Uterus (tissue), 4 donors: ENCODE measurements around the gene SENP3. TPM values are rescaled to one million over a fixed set of nuclear protein-coding genes. Genes with fewer than 3 reads are reported as not detected.

ENCODE experiments used
- DNase-seq, 2 donors: peaks; one replicate each; pipeline ENCODE4 v3.0.0-alpha.2; 2019 to 2020
- H3K27ac ChIP-seq, 2 donors: fragments of 200-600 bp; sonication (generic); 1 replicate in 1 of 2; 2 replicates in 1 of 2; pipeline ENCODE4 v1.5.1; 2016 to 2018
- H3K27me3 ChIP-seq, 2 donors: fragments of 200-600 bp; sonication (generic); one replicate each; pipeline ENCODE4 v1.5.1; 2018 to 2019; ENCODE audit warnings: control low read depth in 1 of 2
- H3K36me3 ChIP-seq, 2 donors: fragments of 200-600 bp; sonication (generic); one replicate each; pipeline ENCODE4 v1.5.1; 2019; ENCODE audit warnings: control low read depth in 1 of 2
- H3K4me1 ChIP-seq, 2 donors: fragments of 200-600 bp; sonication (generic); one replicate each; pipeline ENCODE4 v1.5.1; 2018 to 2019; ENCODE audit warnings: control low read depth in 1 of 2
- H3K4me3 ChIP-seq, 2 donors: fragments of 200-600 bp; sonication (generic); 1 replicate in 1 of 2; 2 replicates in 1 of 2; pipeline ENCODE4 v1.5.1; 2018 to 2019; ENCODE audit warnings: mild to moderate bottlenecking in 1 of 2
- H3K9me3 ChIP-seq, 2 donors: fragments of 200-600 bp; sonication (generic); one replicate each; pipeline ENCODE4 v1.5.1; 2019; ENCODE audit warnings: control low read depth in 1 of 2
- CTCF ChIP-seq, 4 experiments: fragments of 200-600 bp in 2 of 4; fragments of 450-650 bp in 2 of 4; sonication (generic) in 2 of 4; IDR thresholded peaks; one replicate each; pipeline ENCODE4 v1.5.1; 2016 to 2019; ENCODE audit warnings: antibody characterized with exemption in 4 of 4, mild to moderate bottlenecking in 2 of 4, moderate library complexity in 1 of 4
- POLR2A ChIP-seq, 2 donors: fragments of 450-650 bp; IDR thresholded peaks; one replicate each; pipeline ENCODE4 v1.6.1; 2016; ENCODE audit warnings: antibody characterized with exemption in 2 of 2, mild to moderate bottlenecking in 1 of 2, moderate library complexity in 1 of 2
- intact Hi-C: fragments of 100-400 bp; cut with DNase I; formaldehyde crosslinking; loops from one replicate; pipeline ENCODE4 v1.15.1; 2023; ENCODE audit warnings: low total_unique reads
- total RNA-seq, 4 donors: library from RNA; depleted of rRNA in 3 of 4; stranded (reverse); fragments of >200 nt in 3 of 4; gene quantifications; one replicate each; pipeline versions ENCODE4 v1.1.0 to v1.2.4, GENCODE V29; 2014 to 2023
- donor health status: DM: yes; HTN: yes; CAD: no.

Gene SENP3
- total RNA-seq, 4 donors from 2014 or later, result 45.9 to 106 (median 59.5) TPM

GRCh38 chr17:7572588-7573323, 11.0 kb downstream of the SENP3 start:
- peaks cover 0 to 6% of the 10 kb centered on the region in 2 donors for H3K4me1 ChIP-seq
- no peaks in the 10 kb centered on the region for H3K9me3 ChIP-seq
- H3K4me3 ChIP-seq, result peak overlapping the region; percentile 94 to 100
- H3K36me3 ChIP-seq, result no peaks in the 10 kb centered on the region
- H3K27me3 ChIP-seq, result no peaks in the 10 kb centered on the region
- intact Hi-C loops, result no loop called here
- TF ChIP-seq POLR2A (IDR thresholded peaks at IDR 0.05) (peak; percentile 95 to 98), CTCF (IDR thresholded peaks at IDR 0.05) (peak in 2 of 4 experiments; percentile 5 to 29)
- peak overlapping the region; percentile 98 to 99 for H3K27ac ChIP-seq
- peak; percentile 99 to 100 for DNase-seq

GRCh38 chr17:7573324-7574080, 11.8 kb downstream of the SENP3 start:
- peak; percentile 89 to 92 for DNase-seq
- peak overlapping the region; percentile 98 to 99 for H3K27ac ChIP-seq
- H3K36me3 ChIP-seq, result no peaks in the 10 kb centered on the region
- H3K4me3 ChIP-seq, result peak overlapping the region; percentile 94 to 100
- intact Hi-C loops, result no loop called here
- TF ChIP-seq POLR2A (IDR thresholded peaks at IDR 0.05) (peak; percentile 62 to 69), CTCF (IDR thresholded peaks at IDR 0.05) (no peak)
- H3K4me1 ChIP-seq, result peaks cover 0 to 6% of the 10 kb centered on the region in 2 donors
- H3K27me3 ChIP-seq, result no peaks in the 10 kb centered on the region
- no peaks in the 10 kb centered on the region for H3K9me3 ChIP-seq

GRCh38 chr17:7574176-7574953, 12.6 kb downstream of the SENP3 start:
- H3K9me3 ChIP-seq, result no peaks in the 10 kb centered on the region
- DNase-seq, result no peak
- intact Hi-C loops, result no loop called here
- H3K4me1 ChIP-seq, result peaks cover 0 to 6% of the 10 kb centered on the region in 2 donors
- TF ChIP-seq POLR2A (IDR thresholded peaks at IDR 0.05), result no peak
- H3K36me3 ChIP-seq, result no peaks in the 10 kb centered on the region
- H3K27me3 ChIP-seq, result no peaks in the 10 kb centered on the region
- H3K27ac ChIP-seq, result peak overlapping the region; percentile 98 to 99
- H3K4me3 ChIP-seq, result peak overlapping the region; percentile 94 to 100

- intact Hi-C loops, result no loop called here
- Histone ChIP-seq H3K36me3 (no peaks in the 10 kb centered on the region), H3K4me1 (peaks cover 0 to 6% of the 10 kb centered on the region in 2 donors), H3K27me3 (no peaks in the 10 kb centered on the region), H3K27ac (no peak overlapping the region), H3K9me3 (no peaks in the 10 kb centered on the region), H3K4me3 (no peak overlapping the region)
- DNase-seq, result no peak
- TF ChIP-seq POLR2A (IDR thresholded peaks at IDR 0.05) (no peak), CTCF (IDR thresholded peaks at IDR 0.05) (no peak)
Measured at GRCh38 chr17:7575481-7575883, 13.8 kb downstream of the SENP3 start.

- no peak for DNase-seq
- Histone ChIP-seq H3K4me1 (peaks cover 0 to 6% of the 10 kb centered on the region in 2 donors), H3K27ac (no peak overlapping the region)
Measured at GRCh38 chr17:7575959-7576358, 14.2 kb downstream of the SENP3 start.

More at GRCh38 chr17:7575959-7576358, 14.2 kb downstream of the SENP3 start:
- TF ChIP-seq POLR2A (IDR thresholded peaks at IDR 0.05), result no peak
- no peak for TF ChIP-seq CTCF (IDR thresholded peaks at IDR 0.05)
- Histone ChIP-seq H3K4me3 (no peak overlapping the region), H3K9me3 (no peaks in the 10 kb centered on the region), H3K36me3 (no peaks in the 10 kb centered on the region), H3K27me3 (no peaks in the 10 kb centered on the region)
- intact Hi-C loops, result no loop called here
